ENCODE data around the gene CASKIN2.

Gene CASKIN2

DNA sequence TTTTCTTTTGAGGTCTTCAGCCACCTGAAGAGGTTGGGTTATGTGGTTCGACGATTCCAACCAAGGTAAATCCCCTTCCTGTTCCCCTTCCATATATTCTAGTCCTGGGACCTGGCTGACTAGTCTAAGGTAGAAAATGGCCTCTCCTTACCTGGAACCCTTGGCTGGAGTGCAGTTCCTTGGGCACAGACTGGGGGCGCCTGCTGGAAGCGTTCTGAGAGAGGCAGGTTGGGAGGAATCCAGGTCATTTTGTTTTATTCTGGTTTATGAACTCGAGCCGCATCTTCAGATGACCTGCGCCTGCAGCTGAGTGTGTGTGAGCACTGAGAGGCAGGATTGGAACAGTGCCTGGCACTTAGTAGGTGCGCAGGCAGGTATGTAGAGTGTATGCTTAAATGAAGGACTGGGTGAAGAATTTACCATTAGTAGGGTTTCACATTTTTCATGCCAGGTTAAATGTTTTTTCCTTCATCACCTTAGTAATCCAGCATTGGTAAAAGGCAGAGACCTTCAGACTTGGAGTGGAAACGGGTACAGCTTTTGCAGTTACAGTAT, 3.7 kb upstream of the CASKIN2 start:
- no peak for DNase-seq (ENCODE audit: low spot score)

- no peak for DNase-seq (ENCODE audit: low spot score)
Observed at GRCh38 chr17:75518201-75518600, 2.9 kb upstream of the CASKIN2 start.

GRCh38 chr17:75517297-75517865, 2.0 kb upstream of the CASKIN2 start:
- DNase-seq (ENCODE audit: low spot score), result no peak

DNA sequence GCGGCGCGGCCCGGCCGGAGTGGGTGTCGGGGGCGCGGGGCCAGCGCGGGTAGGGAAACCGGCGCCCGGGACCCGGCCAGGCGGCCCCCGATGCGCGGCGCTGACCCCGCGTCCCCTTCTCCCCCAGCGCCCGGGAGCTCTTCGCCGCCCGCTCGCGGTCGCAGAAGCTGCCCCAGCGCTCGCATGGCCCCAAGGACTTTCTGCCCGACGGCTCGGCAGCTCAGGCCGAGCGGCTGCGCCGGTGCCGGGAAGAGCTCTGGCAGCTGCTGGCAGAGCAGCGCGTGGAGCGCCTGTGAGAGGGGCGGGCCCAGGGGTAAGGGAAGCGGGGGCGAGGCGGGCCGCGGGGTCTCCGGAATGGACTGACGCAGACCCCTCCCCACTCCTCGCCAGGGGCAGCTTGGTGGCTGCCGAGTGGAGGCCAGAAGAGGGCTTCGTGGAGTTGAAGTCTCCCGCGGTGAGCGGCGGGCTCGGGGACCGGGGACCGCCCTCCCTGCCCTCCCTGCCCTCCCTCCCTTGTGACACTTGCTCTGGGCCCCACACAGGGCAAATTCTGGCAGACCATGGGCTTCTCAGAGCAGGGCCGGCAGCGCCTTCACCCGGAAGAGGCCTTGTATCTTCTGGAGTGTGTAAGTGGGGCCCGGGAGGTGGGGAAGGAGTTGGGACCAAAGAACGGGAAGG, 1.4 kb upstream of the CASKIN2 start:
- peak; percentile 58 for DNase-seq (ENCODE audit: low spot score)

GRCh38 chr17:75516255-75516618, 900 bp upstream of the CASKIN2 start, which contains the start of gene TSEN54:
Gene TSEN54, plus strand, starts transcription at chr17:75516528. Its CDS starts 33 bp downstream, at chr17:75516561.
- peak; percentile 98 for DNase-seq (ENCODE audit: low spot score)

- peak; percentile 57 for DNase-seq (ENCODE audit: low spot score)
Observed at GRCh38 chr17:75514919-75515495, 330 bp downstream of the CASKIN2 start.

- DNase-seq (ENCODE audit: low spot score), result no peak
Observed at GRCh38 chr17:75514299-75514918, 928 bp downstream of the CASKIN2 start.

GRCh38 chr17:75513641-75514000, 1.7 kb downstream of the CASKIN2 start:
- DNase-seq (ENCODE audit: low spot score), result no peak

DNA sequence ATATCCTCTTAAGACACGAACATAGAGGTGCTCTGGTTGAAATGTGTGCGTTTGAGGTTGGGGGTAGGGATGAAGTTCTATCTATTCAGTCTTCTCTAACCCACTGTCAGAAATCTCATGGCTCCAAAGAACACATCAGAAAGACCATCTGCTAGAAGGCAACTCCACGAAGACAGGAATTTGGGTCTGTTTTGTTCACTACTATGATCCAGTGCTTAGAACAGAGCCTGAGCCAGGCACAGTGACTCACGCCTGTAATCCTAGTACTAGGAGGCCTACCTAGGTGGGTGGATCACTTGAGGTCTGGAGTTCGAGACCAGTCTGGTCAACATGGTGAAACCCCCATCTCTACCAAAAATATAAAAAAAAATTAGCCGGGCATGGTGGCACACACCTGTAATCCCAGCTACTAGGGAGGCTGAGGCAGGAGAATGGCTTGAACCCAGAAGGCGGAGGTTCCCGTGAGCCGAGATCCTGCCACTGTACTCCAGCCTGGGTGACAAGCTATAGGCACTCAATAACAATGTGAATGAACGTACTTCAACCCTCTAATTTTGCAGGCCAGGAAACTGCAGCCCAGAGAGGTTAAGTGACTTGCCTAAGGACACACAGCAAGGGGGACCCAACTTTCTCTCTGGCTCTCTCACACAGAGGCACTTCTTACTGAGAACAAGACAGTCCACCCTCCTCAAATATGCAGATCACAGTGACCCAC, 2.3 kb downstream of the CASKIN2 start:
- no peak for DNase-seq (ENCODE audit: low spot score)

DNA sequence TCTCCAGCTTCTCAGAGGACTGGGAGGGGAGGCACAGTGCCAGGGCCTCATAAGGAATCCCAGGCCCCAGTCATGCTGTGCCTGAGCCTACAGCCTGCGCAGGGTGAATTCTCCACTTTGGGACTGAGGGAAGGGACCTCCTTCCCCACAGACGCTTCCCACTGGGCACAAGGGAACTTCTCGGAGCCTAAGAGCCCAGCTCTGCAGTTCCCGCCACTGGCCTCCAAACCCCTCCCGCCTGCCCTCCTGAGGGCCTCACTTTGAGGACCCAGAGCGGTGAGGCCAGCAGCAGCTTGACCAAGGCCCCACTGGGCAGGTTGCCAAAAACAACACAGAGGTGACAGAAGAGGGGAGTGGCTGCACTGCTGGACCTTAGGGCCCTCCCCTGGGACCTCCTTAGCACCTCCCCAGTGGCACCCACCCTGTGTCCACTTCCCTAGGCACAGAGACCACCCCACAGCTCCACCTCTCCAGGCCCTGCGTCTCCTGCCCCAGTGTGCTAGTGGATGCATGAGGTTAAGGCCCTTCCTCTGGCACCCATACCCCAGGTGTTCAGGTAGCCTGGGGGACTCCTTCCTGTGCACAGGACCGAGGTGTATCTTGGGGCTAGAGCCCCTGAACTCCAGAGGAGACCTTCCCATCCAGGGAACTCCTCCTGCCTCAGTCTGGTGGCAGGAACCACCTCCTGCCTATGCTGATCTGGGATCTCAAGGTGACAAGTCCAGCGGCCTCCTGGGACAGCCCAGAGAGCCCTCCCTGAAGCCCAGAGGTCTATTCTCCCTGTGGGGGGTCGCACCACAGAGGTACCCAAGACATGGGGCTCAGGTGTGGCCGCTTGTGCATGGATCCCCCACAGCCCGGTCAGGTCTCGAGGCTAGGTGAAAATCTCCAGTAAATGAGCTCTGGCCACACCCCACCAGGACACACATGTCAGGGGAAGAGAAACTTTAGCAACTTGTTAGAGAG, 3.4 kb downstream of the CASKIN2 start:
- no peak for DNase-seq (ENCODE audit: low spot score)

GRCh38 chr17:75511270-75511609, 4.1 kb downstream of the CASKIN2 start:
- no peak for DNase-seq (ENCODE audit: low spot score)

- DNase-seq (ENCODE audit: low spot score), result no peak
Observed at GRCh38 chr17:75509528-75510258, 5.6 kb downstream of the CASKIN2 start.

DNA sequence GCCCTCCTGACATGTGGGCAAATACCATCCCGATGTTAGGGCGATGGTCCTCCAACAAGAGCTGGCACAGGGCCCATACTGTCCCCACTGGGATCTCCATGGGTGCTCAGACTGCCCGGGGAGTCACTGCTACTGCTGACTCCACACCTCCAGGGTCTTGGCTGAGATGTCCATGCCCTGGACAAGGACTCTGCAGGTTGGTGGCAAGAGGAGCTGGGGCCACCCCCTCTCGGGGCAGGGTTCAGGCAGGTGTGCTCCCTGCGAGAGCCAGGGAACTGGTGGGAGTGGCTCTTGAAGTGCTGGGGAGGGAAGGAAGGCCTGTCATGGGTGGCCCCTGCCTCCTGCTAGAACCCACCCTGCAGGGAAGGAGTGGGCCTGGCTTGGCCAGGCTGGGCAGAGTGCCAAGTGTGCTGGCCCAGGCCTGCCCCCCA, 6.4 kb downstream of the CASKIN2 start:
- no peak for DNase-seq (ENCODE audit: low spot score)

GRCh38 chr17:75507733-75508719, 7.3 kb downstream of the CASKIN2 start:
- no peak for DNase-seq (ENCODE audit: low spot score)

DNA sequence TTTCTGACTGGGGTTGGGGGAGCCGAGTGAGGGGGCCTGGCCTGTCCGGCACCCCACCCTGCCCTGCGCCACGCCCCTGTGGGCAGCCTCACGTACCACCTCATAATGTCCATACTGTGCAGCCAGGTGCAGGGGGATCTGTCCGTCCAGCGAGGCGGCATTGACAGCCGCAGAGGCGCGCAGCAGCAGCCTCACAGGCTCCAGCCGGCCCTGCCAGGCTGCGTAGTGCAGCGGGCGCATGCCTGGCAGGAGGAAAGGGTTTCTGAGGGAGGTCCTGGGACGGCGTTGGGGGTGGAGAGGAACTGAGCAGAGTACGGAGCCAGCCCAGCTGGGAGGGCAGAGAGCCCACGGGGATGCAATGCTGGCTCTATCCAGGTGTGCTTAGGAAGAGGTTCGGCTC, 8.4 kb downstream of the CASKIN2 start:
- DNase-seq (ENCODE audit: low spot score), result no peak

DNA sequence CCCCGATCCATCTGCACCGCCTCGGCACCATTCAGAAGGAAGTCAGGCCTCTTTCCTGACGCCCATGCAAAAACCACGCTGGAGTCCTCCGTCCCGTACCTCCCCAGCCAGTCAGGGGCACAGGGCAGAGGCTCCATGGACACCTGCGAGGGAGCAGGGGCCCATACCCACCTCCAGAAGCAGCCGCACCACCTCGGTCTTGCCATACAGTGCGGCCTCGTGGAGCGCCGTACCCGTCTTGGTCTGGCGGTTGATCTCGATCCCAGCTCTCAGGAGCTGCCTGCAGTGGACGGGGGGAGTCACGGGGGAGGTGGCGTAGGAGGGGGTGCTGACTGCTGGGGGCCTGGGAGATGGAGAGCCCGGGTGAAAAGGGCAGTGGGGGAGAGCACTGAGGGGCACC, 9.2 kb downstream of the CASKIN2 start:
- DNase-seq (ENCODE audit: low spot score), result no peak

- no peak for DNase-seq (ENCODE audit: low spot score)
Observed at GRCh38 chr17:75505640-75506039, 9.7 kb downstream of the CASKIN2 start.

DNA sequence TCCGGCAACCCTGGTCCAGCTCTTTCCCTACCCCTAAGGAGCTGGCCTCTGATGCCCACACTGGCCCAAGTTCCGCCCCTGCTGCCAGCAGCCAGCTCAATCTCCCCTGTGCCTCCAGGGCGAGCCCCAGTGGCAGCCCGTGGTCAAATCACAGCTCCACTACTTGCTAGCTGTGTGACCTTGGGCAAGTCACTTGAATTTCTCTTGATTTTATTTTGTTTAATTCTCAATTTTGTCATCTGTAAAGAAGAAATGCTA, 10.3 kb downstream of the CASKIN2 start:
- no peak for DNase-seq (ENCODE audit: low spot score)

DNA sequence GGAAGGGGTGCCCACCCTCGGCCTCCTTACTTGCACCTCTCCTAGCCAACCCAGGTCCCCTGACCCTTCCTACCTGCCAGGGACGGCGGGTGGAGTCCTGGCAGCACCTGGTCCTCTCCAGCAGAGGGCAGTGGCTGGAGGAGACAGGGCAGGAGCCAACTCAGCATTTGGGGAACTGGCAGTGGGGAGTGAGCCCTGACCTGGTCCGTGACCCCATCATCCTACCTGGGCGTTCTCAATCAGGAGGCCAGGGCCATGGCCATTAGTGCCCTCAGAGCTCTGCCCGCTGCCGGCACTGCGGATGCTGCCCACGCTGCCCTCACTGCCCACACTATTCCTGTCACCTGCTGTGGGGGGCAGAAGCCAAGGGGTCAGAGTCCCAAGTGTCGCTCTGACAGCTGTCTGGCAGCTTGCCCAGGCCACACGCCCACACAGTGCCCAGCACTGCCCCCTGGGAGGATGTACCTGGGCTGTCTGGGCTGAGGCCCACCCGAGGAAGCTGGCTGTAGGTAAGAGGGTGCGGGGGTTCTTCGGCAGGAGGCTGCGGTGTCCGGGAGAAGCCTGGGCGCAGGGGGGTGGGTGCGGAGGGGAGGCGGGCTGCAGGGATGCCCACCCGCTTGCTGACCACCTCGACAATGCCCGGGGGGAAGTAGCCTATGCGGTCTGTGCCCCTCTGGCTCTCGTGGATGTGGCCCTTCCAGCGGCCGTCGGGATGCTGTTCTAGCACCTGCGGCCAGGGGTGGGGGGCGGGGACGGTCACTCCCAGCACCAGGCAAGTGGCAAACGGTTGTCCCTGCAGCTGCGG, 10.8 kb downstream of the CASKIN2 start:
- DNase-seq (ENCODE audit: low spot score), result peak; percentile 55

Data from hepatic stellate cell (primary cell).